ENCODE measurements around the gene KLHL26. TPM values are rescaled to one million over a fixed set of nuclear protein-coding genes. Genes with fewer than 3 reads are reported as not detected.

KLHL26 gene
- total RNA-seq, 1 donor from 2014 or later = 52.8 TPM

GRCh38 chr19:18663940-18664530, 27.2 kb downstream of the KLHL26 start:
- H3K27me3 ChIP-seq = no peaks in the 10 kb centered on the region
- H3K4me3 ChIP-seq = no peak overlapping the region
- DNase-seq (ENCODE audit: low spot score in 2 of 2) = no peak
- intact Hi-C loops (cut with DNase I) = loop anchor here (10.0 kb wide), 1 partner anchor 209 kb away; no protein-coding TSS in a partner anchor
- no peak for TF ChIP-seq CTCF (IDR thresholded peaks at IDR 0.05)
- peaks cover 18 to 23% of the 10 kb centered on the region in 2 donors for H3K36me3 ChIP-seq
- H3K4me1 ChIP-seq = peaks cover 23 to 56% of the 10 kb centered on the region in 2 donors
- no peaks in the 10 kb centered on the region for H3K9me3 ChIP-seq
- H3K27ac ChIP-seq = peak overlapping the region; percentile 94 to 95

- peak overlapping the region; percentile 94 to 95 for H3K27ac ChIP-seq
- no peaks in the 10 kb centered on the region for H3K9me3 ChIP-seq
- no peaks in the 10 kb centered on the region for H3K27me3 ChIP-seq
- H3K4me1 ChIP-seq = peaks cover 14 to 41% of the 10 kb centered on the region in 2 donors
- intact Hi-C loops (cut with DNase I) = loop anchor here (10.0 kb wide), 1 partner anchor 211 kb away; no protein-coding TSS in a partner anchor
- no peak for DNase-seq (ENCODE audit: low spot score in 2 of 2)
- H3K4me3 ChIP-seq = peak overlapping the region in 1 of 2 donors; percentile 11
- TF ChIP-seq CTCF (IDR thresholded peaks at IDR 0.05) = no peak
- H3K36me3 ChIP-seq = peaks cover 28% of the 10 kb centered on the region in 2 donors
Measured at GRCh38 chr19:18665771-18666202, 29.0 kb downstream of the KLHL26 start.

GRCh38 chr19:18666317-18666716, 29.5 kb downstream of the KLHL26 start:
- Histone ChIP-seq H3K4me1 (peaks cover 12 to 36% of the 10 kb centered on the region in 2 donors), H3K9me3 (no peaks in the 10 kb centered on the region), H3K4me3 (peak overlapping the region in 1 of 2 donors; percentile 11), H3K36me3 (peaks cover 28 to 33% of the 10 kb centered on the region in 2 donors), H3K27me3 (no peaks in the 10 kb centered on the region), H3K27ac (peak overlapping the region; percentile 94 to 95)
- TF ChIP-seq CTCF (IDR thresholded peaks at IDR 0.05) = no peak
- no peak for DNase-seq (ENCODE audit: low spot score in 2 of 2)
- intact Hi-C loops (cut with DNase I) = loop anchor here (10.0 kb wide), 1 partner anchor 212 kb away; no protein-coding TSS in a partner anchor

- no peak for TF ChIP-seq CTCF (IDR thresholded peaks at IDR 0.05)
- no peaks in the 10 kb centered on the region for H3K27me3 ChIP-seq
- H3K9me3 ChIP-seq = no peaks in the 10 kb centered on the region
- intact Hi-C loops (cut with DNase I) = loop anchor here (10.0 kb wide), 1 partner anchor 212 kb away; no protein-coding TSS in a partner anchor
- H3K4me1 ChIP-seq = peaks cover 12 to 36% of the 10 kb centered on the region in 2 donors
- peaks cover 28 to 33% of the 10 kb centered on the region in 2 donors for H3K36me3 ChIP-seq
- H3K27ac ChIP-seq = peak overlapping the region; percentile 94 to 95
- no peak for DNase-seq (ENCODE audit: low spot score in 2 of 2)
- no peak overlapping the region for H3K4me3 ChIP-seq
Measured at GRCh38 chr19:18666784-18667183, 30.0 kb downstream of the KLHL26 start.

- intact Hi-C loops (cut with DNase I) = loop anchor here (10.0 kb wide), 1 partner anchor 213 kb away; no protein-coding TSS in a partner anchor
- TF ChIP-seq CTCF (IDR thresholded peaks at IDR 0.05) = no peak
- Histone ChIP-seq H3K4me1 (peaks cover 10 to 39% of the 10 kb centered on the region in 2 donors), H3K36me3 (peaks cover 28 to 33% of the 10 kb centered on the region in 2 donors), H3K27me3 (no peaks in the 10 kb centered on the region), H3K27ac (no peak overlapping the region), H3K4me3 (no peak overlapping the region), H3K9me3 (no peaks in the 10 kb centered on the region)
- no peak for DNase-seq (ENCODE audit: low spot score in 2 of 2)
Measured at GRCh38 chr19:18667531-18668251, 30.9 kb downstream of the KLHL26 start.

All from ascending aorta (tissue), 2 donors.